ENCODE data around the gene SUMO2.

GRCh38 chr17:75116737-75117136 lies 66.0 kb downstream of the SUMO2 start:
- TF ChIP-seq CTCF (IDR thresholded peaks at IDR 0.05; ENCODE audit: low read depth, low read length) (no peak), EZH2phosphoT487 (IDR thresholded peaks at IDR 0.05; ENCODE audit: low read depth) (no peak)

Measured in OCI-LY3 (cell line).